B cell (primary cell): ENCODE data around the gene FAR1. TPM values are rescaled to one million over a fixed set of nuclear protein-coding genes. Genes with fewer than 3 reads are reported as not detected.

ENCODE experiments used
- ATAC-seq: fragments of 200-7000 bp; cut with Tn5 transposase; one replicate; pipeline ENCODE4 v1.10.0; 2021; ENCODE audit warnings: low read depth, mild to moderate bottlenecking, moderate number of reproducible peaks, moderate library complexity
- CTCF ChIA-PET: fragments of 350-600 bp; sonication (Branson Sonifier 250); formaldehyde crosslinking; loops from one replicate; lab custom pipeline; 2021; ENCODE audit warnings: antibody characterized with exemption, inconsistent platforms; lab: Charles Lee
- POLR2A ChIA-PET: fragments of 350-600 bp; sonication (Branson Sonifier 250); formaldehyde crosslinking; loops from one replicate; lab custom pipeline; 2021; ENCODE audit warnings: antibody characterized with exemption; lab: Charles Lee
- DNase-seq: peaks from one replicate; pipeline ENCODE4 v3.0.0; 2013
- H2AFZ ChIP-seq: 2 replicates; pipeline ENCODE4 v1.6.1; 2012; ENCODE audit warnings: mild to moderate bottlenecking, low read depth, low read length; ENCODE audit not compliant: insufficient read depth, poor library complexity, severe bottlenecking
- H3K27ac ChIP-seq, 2 donors: 1 replicate in 1 of 2; 2 replicates in 1 of 2; pipeline ENCODE4 v1.5.1; 2012 to 2013; ENCODE audit warnings: low read length in 2 of 2, mild to moderate bottlenecking in 2 of 2, moderate library complexity in 1 of 2
- H3K27me3 ChIP-seq, 4 experiments: fragments of 200-600 bp in 1 of 4; sonication (generic) in 1 of 4; replicated peaks in 1 of 4; 1 replicate in 2 of 4; 2 replicates in 2 of 4; pipeline versions ENCODE4 v1.6.1 to v1.7.0; 2013 to 2016; ENCODE audit warnings: low read length in 3 of 4, mild to moderate bottlenecking in 2 of 4, mixed read lengths in 1 of 4, moderate library complexity in 1 of 4; ENCODE audit not compliant: insufficient read depth in 4 of 4, control insufficient read depth in 3 of 4; ENCODE audit errors: control extremely low read depth in 1 of 4
- H3K36me3 ChIP-seq, 2 experiments: replicated peaks in 1 of 2; 1 replicate in 1 of 2; 2 replicates in 1 of 2; pipeline versions ENCODE4 v1.6.1 to v1.7.1; 2013; ENCODE audit warnings: low read length in 1 of 2; ENCODE audit not compliant: insufficient read depth in 2 of 2, control insufficient read depth in 1 of 2; ENCODE audit errors: control extremely low read depth in 1 of 2, extremely low read depth in 1 of 2
- H3K4me1 ChIP-seq, 2 donors: fragments of 200-600 bp in 1 of 2; sonication (generic) in 1 of 2; 1 replicate in 1 of 2; 2 replicates in 1 of 2; pipeline versions ENCODE4 v1.5.1 to v1.6.1; 2013 to 2017; ENCODE audit warnings: low read length in 2 of 2; ENCODE audit not compliant: control insufficient read depth in 2 of 2, insufficient read depth in 2 of 2
- H3K4me2 ChIP-seq: replicated peaks from 2 replicates; pipeline ENCODE3; 2012; ENCODE audit warnings: mild to moderate bottlenecking, low read depth, low read length; ENCODE audit not compliant: poor library complexity, severe bottlenecking
- H3K4me3 ChIP-seq, 5 experiments: fragments of 200-600 bp in 1 of 5; sonication (generic) in 1 of 5; 1 replicate in 3 of 5; 2 replicates in 2 of 5; pipeline versions ENCODE4 v1.5.1 to v1.7.0; 2011 to 2016; ENCODE audit warnings: low read length in 4 of 5, mild to moderate bottlenecking in 4 of 5, low read depth in 2 of 5, control low read depth in 1 of 5, moderate library complexity in 1 of 5; ENCODE audit not compliant: insufficient read depth in 1 of 5; ENCODE audit errors: control extremely low read depth in 1 of 5, extremely low read depth in 1 of 5
- H3K79me2 ChIP-seq: fragments of 200-600 bp; sonication (generic); one replicate; pipeline ENCODE4 v1.6.0; 2016; ENCODE audit warnings: low read length; ENCODE audit not compliant: control insufficient read depth, insufficient read depth
- H3K9ac ChIP-seq: fragments of 200-600 bp; sonication (generic); 2 replicates; pipeline ENCODE4 v1.6.1; 2017; ENCODE audit warnings: mild to moderate bottlenecking, low read length, moderate library complexity
- H3K9me3 ChIP-seq, 3 donors: one replicate each; pipeline versions ENCODE4 v1.6.1 to v1.7.1; 2013; ENCODE audit warnings: low read length in 2 of 3; ENCODE audit not compliant: control insufficient read depth in 2 of 3, insufficient read depth in 1 of 3; ENCODE audit errors: control extremely low read depth in 1 of 3
- H4K20me1 ChIP-seq: 2 replicates; pipeline ENCODE4 v1.6.0; 2012; ENCODE audit warnings: mild to moderate bottlenecking, low read length; ENCODE audit not compliant: insufficient read depth, control insufficient read depth, poor library complexity, severe bottlenecking
- H3K27ac Mint-ChIP-seq: one replicate; pipeline ENCODE4 v1.8.0; 2021; ENCODE audit warnings: mixed read lengths
- H3K27me3 Mint-ChIP-seq: one replicate; pipeline ENCODE4 v1.8.0; 2021; ENCODE audit warnings: mixed read lengths
- H3K4me1 Mint-ChIP-seq: one replicate; pipeline ENCODE4 v1.8.0; 2021; ENCODE audit warnings: mixed read lengths
- H3K4me3 Mint-ChIP-seq: one replicate; pipeline ENCODE4 v1.8.0; 2021; ENCODE audit warnings: mixed read lengths
- H3K9me3 Mint-ChIP-seq: one replicate; pipeline ENCODE4 v1.8.0; 2022; ENCODE audit warnings: mixed read lengths; ENCODE audit not compliant: insufficient read depth
- EZH2 ChIP-seq: IDR thresholded peaks from 2 replicates; pipeline ENCODE4 v1.6.1; 2012; ENCODE audit warnings: borderline replicate concordance, low read depth, mild to moderate bottlenecking, moderate library complexity, low read length; ENCODE audit not compliant: insufficient read depth, poor library complexity, severe bottlenecking
- WGBS: methylation state at CpG from one replicate; pipeline ENCODE4 v1.1.5; 2013; ENCODE audit warnings: missing lambda C conversion rate; ENCODE audit not compliant: insufficient coverage; 5-methylcytosine and 5-hydroxymethylcytosine counted together
- intact Hi-C: fragments of 100-400 bp; cut with micrococcal nuclease; formaldehyde crosslinking; loops from one replicate; pipeline ENCODE4 v1.10.0; 2022
- polyA plus RNA-seq: library from polyadenylated mRNA; depleted of rRNA; stranded (reverse); fragments of >200 nt; gene quantifications from 2 replicates; pipeline ENCODE4 v1.2.3, GENCODE V29; 2012
- total RNA-seq, 2 donors: library from RNA; stranded (reverse); fragments of 120-200 nt in 1 of 2; gene quantifications; 1 replicate in 1 of 2; 2 replicates in 1 of 2; pipeline versions ENCODE4 v1.2.3 to v1.2.4, GENCODE V29; 2013 to 2022
- TF ChIP-seq, protein P1 (sequence below): fragments of 200-600 bp; IDR thresholded peaks from one replicate; pipeline ENCODE4 v1.8.0; 2022; ENCODE audit warnings: antibody characterized with exemption, mild to moderate bottlenecking

The FAR1 gene
- total and polyA plus RNA-seq, 2 donors (not counting 1 experiment from before 2014, with no cell fraction given): 8.1 to 44.8 TPM

DNA sequence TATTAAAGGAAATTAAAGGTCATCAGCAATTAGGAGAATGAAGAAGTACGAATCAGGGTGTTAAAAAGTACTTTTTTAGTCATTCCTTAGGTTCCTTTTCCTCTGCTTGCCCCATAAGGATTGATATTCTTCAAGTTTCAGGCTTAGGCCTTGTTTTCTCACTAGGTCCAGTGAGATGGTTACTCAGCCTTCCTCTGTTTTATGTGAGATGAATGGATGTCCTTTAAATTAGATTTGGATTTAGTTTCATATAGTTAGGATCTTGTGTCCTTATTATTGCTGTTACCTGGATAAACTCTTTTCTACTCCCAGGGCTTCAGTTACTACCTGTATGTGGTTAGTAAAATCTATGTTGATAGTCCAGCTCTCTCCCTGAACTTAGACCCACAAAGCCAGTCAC is 29.2 kb downstream of the FAR1 start:
- no peak for TF ChIP-seq EZH2
- TF ChIP-seq, protein P1, sequence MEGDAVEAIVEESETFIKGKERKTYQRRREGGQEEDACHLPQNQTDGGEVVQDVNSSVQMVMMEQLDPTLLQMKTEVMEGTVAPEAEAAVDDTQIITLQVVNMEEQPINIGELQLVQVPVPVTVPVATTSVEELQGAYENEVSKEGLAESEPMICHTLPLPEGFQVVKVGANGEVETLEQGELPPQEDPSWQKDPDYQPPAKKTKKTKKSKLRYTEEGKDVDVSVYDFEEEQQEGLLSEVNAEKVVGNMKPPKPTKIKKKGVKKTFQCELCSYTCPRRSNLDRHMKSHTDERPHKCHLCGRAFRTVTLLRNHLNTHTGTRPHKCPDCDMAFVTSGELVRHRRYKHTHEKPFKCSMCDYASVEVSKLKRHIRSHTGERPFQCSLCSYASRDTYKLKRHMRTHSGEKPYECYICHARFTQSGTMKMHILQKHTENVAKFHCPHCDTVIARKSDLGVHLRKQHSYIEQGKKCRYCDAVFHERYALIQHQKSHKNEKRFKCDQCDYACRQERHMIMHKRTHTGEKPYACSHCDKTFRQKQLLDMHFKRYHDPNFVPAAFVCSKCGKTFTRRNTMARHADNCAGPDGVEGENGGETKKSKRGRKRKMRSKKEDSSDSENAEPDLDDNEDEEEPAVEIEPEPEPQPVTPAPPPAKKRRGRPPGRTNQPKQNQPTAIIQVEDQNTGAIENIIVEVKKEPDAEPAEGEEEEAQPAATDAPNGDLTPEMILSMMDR: no peak
- H4K20me1 ChIP-seq: peaks cover 22% of the 10 kb centered on the region
- Mint-ChIP-seq H3K4me1 (peaks cover 6% of the 10 kb centered on the region), H3K4me3 (no peak overlapping the region), H3K27me3 (no peaks in the 10 kb centered on the region), H3K9me3 (no peaks in the 10 kb centered on the region), H3K27ac (no peak overlapping the region)
- intact Hi-C loops: no loop called here
- H3K4me1 ChIP-seq: no peaks in the 10 kb centered on the region
- H3K79me2 ChIP-seq: peaks cover 13% of the 10 kb centered on the region
- no peak overlapping the region for H3K9ac ChIP-seq
- H3K27ac ChIP-seq: no peak overlapping the region
- no peaks in the 10 kb centered on the region for H3K9me3 ChIP-seq
- no peaks in the 10 kb centered on the region for H3K27me3 ChIP-seq
- H2AFZ ChIP-seq: no peak overlapping the region
- no peak for DNase-seq
- CTCF ChIA-PET: no interaction called here
- no peak overlapping the region for H3K4me3 ChIP-seq
- POLR2A ChIA-PET: no interaction called here
- no peak for ATAC-seq
- no peak overlapping the region for H3K4me2 ChIP-seq
- 86% methylated on average over 1 of the region's 1 CpG for WGBS
- peaks cover 11 to 34% of the 10 kb centered on the region in 2 experiments for H3K36me3 ChIP-seq

DNA sequence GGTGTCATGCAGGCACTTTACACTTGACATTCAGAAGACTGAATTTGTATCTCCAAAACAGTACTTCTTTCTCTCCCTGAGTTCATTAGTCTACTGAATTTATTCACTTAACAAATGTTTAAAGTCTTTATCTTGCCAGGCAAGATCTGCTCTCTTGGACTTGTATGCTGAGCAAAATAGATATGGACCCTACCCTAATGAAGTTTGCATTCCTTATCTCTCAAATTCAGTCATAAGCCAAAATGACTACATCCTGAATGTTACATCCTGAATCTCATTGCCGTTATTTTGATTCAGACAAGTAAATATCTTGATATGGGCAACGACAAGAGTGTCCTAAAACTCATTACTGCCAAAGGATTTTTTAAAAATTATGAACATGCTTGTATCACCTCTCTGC is 29.7 kb downstream of the FAR1 start:
- Histone ChIP-seq H3K27ac (no peak overlapping the region), H3K79me2 (peaks cover 9% of the 10 kb centered on the region), H3K36me3 (peaks cover 11 to 34% of the 10 kb centered on the region in 2 experiments), H3K4me2 (no peak overlapping the region), H3K9me3 (no peaks in the 10 kb centered on the region), H3K9ac (no peak overlapping the region), H3K4me1 (no peaks in the 10 kb centered on the region), H4K20me1 (peaks cover 18% of the 10 kb centered on the region), H3K4me3 (no peak overlapping the region), H2AFZ (no peak overlapping the region), H3K27me3 (no peaks in the 10 kb centered on the region)
- Mint-ChIP-seq H3K4me1 (peaks cover 5% of the 10 kb centered on the region), H3K27ac (no peak overlapping the region), H3K9me3 (no peaks in the 10 kb centered on the region), H3K4me3 (no peak overlapping the region), H3K27me3 (no peaks in the 10 kb centered on the region)
- intact Hi-C loops: no loop called here
- POLR2A ChIA-PET: no interaction called here
- no peak for ATAC-seq
- WGBS: no CpG with 5 or more reads among the region's 2 CpGs
- TF ChIP-seq EZH2: no peak
- TF ChIP-seq, protein P1: no peak
- CTCF ChIA-PET: no interaction called here
- DNase-seq: no peak
